Measurements from ENCODE around the gene CCNC. TPM values are rescaled to one million over a fixed set of nuclear protein-coding genes. Genes with fewer than 3 reads are reported as not detected.

CCNC gene
- total and polyA plus RNA-seq, 2 of the 13 experiments (the other 11 are each of a cell fraction or from before 2014, with no cell fraction given), result 69.6 to 141 TPM

- peak; percentile 18; the same call in 1 of the 2 replicates for TF ChIP-seq ZNF574 (CRISPR knock-in tag; IDR thresholded peaks at IDR 0.05)
- peak; percentile 65; the same call in 1 of the 2 replicates for TF ChIP-seq UBTF (CRISPR knock-in tag; IDR thresholded peaks at IDR 0.05)
- TF ChIP-seq ZNF468 (CRISPR knock-in tag; IDR thresholded peaks at IDR 0.05), result no peak
- no peak for TF ChIP-seq ZMAT5 (CRISPR knock-in tag; IDR thresholded peaks at IDR 0.05; ENCODE audit: borderline replicate concordance, low read depth)
- no peak for TF ChIP-seq KLF13 (CRISPR knock-in tag; IDR thresholded peaks at IDR 0.05)
- no peak for TF ChIP-seq ZNF883 (CRISPR knock-in tag; IDR thresholded peaks at IDR 0.05; ENCODE audit: not compliant biosample characterization)
- no peak for TF ChIP-seq SRF (IDR thresholded peaks at IDR 0.05; ENCODE audit: low read depth, low read length)
- TF ChIP-seq ZBTB21 (CRISPR knock-in tag; IDR thresholded peaks at IDR 0.05), result no peak
- TF ChIP-seq ZSCAN25 (CRISPR knock-in tag; IDR thresholded peaks at IDR 0.05), result no peak
- no peak for TF ChIP-seq DR1 (CRISPR knock-in tag; IDR thresholded peaks at IDR 0.05)
- TF ChIP-seq KDM1A (CRISPR knock-in tag; IDR thresholded peaks at IDR 0.05), result no peak
- TF ChIP-seq HINFP (CRISPR knock-in tag; IDR thresholded peaks at IDR 0.05; ENCODE audit: low read depth), result no peak
- no peak for TF ChIP-seq MTA1 (CRISPR knock-in tag; IDR thresholded peaks at IDR 0.05; ENCODE audit: borderline replicate concordance)
- peak; percentile 73; the same call in 1 of the 2 replicates for TF ChIP-seq MAX (IDR thresholded peaks at IDR 0.05)
- TF ChIP-seq MNT (IDR thresholded peaks at IDR 0.05), result no peak
- no peak for TF ChIP-seq SUZ12 (IDR thresholded peaks at IDR 0.05; ENCODE audit: low read depth, low read length)
- no peak for TF ChIP-seq ZNF329 (CRISPR knock-in tag; IDR thresholded peaks at IDR 0.05; ENCODE audit: low read depth)
- TF ChIP-seq ZNF275 (CRISPR knock-in tag; IDR thresholded peaks at IDR 0.05; ENCODE audit: borderline replicate concordance), result no peak
- no peak for TF ChIP-seq NFRKB (IDR thresholded peaks at IDR 0.05)
- TF ChIP-seq HOXA5 (CRISPR knock-in tag; IDR thresholded peaks at IDR 0.05), result no peak
Measured at GRCh38 chr6:99603421-99604165, 35.1 kb upstream of the CCNC start (continued).
